ENCODE data around the gene MXD3.

DNA sequence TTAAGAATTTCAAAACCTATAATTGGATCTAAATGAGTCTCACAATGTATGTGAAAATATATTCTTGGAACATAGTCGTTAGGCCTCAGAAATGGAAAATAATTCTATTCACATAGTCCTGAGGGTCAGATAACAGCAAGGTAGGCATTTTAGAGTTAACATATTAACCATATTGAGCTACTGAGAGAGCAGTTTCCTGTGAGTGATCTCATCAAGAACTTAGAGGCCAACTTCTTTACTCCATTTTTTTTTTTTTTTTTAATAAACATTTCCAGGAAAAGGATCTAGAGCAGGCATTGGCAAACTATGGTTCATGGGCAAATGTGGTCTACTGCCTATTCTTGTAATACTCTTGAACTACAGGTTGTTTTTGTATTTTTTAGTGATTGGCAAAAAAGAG, 34.8 kb downstream of the MXD3 start:
- TF ChIP-seq CTCF (conservative IDR thresholded peaks at IDR 0.05 in 1 of 2, IDR thresholded peaks at IDR 0.05 in 1 of 2; ENCODE audit: low read depth in 1 of 2, low read length in 2 of 2) (no peak), EZH2 (IDR thresholded peaks at IDR 0.05; ENCODE audit: low read length, missing control alignments) (no peak)
